IPS DF 4.7 (cell line): Measurements from ENCODE around the gene ARID5A.
"Not testable (repeated sequence)": the region's sequence is repeated elsewhere in the genome, so short reads cannot be mapped to it uniquely, and the experiment has no call there.

Source experiments
- DNase-seq: peaks from one replicate; pipeline ENCODE4 v3.0.0-alpha.2; 2013; ENCODE audit warnings: low spot score; ENCODE audit errors: extremely low read depth

ARID5A gene

DNA sequence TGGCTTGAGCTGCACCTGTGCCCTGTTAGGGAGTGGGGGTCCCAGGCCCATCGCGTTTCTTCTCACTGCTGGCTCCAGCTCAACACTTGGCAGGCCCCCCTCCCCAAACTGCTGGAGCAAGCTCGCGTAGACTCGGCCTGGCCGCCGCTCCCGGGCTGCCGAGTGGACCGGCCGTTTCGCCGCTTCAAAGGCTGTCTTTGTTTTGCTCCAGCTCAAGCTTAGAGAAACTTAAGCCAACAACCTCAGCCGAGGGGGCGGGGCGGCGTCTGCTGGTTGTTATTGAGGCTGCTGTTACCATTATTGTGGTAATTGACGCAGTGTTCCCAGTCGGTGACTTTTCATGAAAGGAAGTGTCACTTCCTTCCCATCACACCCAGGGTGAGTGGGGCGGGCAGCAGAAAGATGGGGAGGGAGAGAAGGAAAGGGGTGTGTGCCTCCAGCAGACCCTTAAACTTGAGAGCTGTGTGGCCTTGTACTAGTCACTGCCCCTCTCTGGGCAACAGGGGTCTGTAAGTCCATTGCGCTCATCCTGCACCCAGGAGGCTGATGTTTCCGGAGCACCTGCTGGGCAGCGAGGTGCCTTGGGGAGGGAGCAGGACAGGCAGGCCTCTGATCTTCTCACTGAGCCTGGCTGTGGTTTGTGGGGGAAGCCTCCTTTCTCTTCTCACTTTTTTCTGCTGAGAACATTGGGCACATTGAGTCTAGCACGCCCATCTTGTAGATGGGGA is 2.1 kb downstream of the ARID5A start:
- DNase-seq: no peak

DNA sequence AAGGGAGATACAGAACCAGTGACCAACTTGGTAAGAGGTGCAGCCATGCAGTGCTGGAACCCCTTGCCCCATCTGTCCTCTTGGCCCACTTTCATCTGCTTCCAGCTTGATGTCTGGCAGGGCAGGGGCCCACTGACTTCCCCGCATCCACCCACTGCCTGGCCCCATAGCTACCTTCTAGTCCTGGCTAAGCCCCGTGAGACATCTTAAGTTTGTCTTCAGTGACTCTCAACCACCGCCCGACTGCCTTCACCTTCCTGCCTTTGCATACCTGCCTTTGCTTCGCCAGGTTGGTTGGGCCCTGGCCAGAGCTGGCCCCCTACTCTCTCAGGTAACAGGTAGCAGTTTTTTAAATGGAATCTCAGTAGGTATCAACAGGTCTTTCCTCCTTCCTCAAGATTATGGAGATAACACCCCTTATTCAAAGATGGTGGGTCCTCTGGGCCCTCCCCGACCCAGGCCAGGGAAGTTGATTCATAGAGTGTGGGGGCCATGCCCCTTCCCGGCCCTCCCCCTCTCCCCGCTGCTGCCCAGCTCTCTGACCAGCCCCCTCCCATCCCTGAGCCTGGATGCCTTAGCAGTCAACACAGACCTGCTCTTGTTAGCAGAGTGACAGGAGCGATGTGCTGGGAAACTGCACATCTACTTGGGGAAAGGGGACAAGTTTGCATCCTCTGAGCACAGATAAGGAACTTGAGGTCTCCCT is 2.8 kb downstream of the ARID5A start:
- no peak for DNase-seq

DNA sequence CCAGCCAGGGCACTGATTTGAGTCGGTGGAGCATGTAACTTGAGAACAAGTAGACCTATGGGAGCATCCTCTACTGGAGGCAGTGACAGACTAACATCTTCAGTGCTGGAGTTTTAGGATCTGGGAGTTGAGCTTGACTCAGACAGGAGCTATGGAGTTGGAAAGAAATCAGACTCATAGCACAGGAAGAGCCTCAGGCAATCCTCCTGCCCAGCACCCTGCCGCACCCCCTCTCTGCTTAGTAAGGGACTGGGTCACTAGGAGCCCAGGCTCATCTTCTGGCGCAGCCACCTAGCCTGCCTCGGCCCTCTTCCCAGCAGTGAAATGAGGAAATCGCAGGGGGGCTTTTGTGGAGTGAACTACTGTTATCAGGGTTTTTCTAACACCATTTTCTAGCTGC is 3.6 kb downstream of the ARID5A start:
- DNase-seq: no peak

- DNase-seq: no peak
Observed at GRCh38 chr2:96541398-96542152, 5.0 kb downstream of the ARID5A start.

DNA sequence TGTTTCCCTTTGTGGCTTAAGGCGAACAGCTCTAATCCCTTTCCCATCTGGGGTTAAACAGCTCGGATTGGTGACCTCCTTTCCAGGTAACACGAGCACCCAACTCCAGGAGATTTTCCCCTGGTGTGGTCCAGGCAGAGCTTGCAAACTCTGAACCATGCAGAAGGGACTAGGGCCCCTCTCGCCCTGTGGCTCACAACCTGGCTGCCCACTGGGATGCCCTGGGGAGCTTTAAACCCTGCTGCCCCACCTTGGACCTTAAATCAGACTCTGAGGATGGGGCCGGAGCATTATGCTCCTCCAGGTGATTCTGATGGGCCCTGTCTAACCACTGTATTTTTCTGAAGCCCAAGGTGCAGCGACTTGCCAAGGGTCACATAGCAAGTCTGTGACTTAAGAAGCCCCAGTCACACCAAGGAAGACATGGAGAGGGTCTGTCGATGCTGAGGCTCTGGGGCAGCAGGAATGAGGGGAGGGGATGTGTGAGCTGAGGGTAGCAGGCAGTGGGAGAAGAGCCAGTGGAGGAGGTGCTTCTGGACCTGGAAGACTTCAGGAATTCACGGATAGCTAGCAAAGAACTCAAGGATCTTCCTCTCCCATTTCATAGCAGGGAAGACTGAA is 5.9 kb downstream of the ARID5A start:
- DNase-seq: no peak

GRCh38 chr2:96546321-96546720 is 9.8 kb downstream of the ARID5A start:
- no peak for DNase-seq

- DNase-seq: no peak
Observed at GRCh38 chr2:96546797-96547196, 10.2 kb downstream of the ARID5A start.

GRCh38 chr2:96547203-96547641 is 10.7 kb downstream of the ARID5A start:
- no peak for DNase-seq

DNA sequence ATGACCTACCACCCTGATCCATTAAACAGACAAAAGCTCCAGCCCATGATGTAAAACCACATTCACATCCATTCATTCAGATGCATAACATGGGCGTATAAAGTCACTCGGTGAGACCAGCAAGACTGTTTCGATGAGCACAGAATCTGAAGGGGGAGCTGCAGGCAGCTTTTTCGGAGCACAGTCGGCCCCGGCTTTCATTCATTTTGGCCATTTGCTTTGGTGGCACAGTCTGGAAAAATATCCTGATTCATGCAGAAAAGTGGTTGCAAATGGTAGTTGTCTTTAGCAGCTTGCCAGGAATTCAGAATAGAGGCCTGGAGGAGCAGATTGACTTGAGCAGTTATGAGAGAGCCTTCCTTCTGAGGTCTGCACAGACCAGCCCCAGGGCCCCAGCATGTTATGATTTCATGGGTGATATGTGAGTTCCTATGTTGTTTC is 11.2 kb downstream of the ARID5A start:
- no peak for DNase-seq

DNA sequence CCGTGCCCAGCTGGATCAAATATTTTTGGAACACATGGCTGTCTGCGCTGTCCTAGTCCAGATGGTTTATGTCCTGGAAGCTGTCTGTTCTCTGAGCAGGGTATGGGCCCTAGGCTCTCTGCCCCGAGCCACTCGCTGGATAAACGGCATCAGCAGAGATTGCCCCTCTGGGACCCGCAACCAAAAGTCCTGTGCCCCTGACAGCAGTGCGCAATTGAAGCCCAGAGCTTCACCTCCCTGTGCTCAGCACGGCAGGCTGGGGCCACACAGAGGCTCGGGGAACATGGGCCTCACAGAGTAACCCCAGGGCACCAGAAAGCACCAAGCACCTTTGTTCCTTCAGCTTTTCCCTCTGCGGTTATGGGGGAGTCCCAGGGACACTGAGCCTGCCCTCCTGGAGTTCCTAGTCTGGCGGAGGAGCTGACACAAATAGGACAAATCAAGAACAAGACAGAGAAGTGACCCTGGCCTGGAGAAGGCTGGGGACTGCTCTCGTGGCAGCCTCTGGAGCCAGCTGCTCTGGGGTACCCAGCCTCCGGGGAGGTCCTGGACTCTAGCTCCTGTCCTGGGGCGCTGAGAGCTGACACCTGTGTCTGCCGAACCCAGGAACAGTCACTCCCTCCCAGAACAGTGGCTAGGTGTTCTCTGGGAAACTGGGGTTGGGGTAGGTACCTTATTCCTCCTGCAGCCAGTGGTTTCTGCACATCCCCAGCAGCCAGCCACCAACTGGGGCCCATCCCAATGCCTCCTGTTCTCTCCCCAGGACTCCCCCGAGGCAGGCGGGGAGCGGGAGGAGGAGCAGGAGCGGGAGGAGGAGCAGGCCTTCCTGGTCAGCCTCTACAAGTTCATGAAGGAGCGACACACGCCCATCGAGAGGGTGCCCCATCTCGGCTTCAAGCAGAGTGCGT is 12.3 kb downstream of the ARID5A start:
- no peak for DNase-seq

DNA sequence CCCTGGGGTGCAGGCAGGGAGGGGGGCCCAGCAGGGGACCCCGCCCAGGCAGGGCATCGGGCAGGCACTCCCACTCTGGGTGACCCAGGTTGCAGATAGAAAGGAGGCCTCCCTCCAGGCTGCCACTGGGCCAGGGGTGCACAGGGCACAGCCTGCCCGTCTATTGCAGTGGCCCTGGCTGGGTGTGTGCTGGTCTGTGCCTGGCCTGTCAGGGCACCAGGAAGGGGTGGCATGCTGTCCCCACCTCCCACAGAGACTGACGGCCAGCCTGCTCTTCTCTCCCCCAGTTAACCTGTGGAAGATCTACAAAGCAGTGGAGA is 12.9 kb downstream of the ARID5A start:
- DNase-seq: no peak

- DNase-seq: no peak
Observed at GRCh38 chr2:96549967-96550786, 13.6 kb downstream of the ARID5A start.

GRCh38 chr2:96550787-96551604 is 14.4 kb downstream of the ARID5A start:
- no peak for DNase-seq

GRCh38 chr2:96551605-96552314 is 15.2 kb downstream of the ARID5A start:
- DNase-seq: no peak

DNA sequence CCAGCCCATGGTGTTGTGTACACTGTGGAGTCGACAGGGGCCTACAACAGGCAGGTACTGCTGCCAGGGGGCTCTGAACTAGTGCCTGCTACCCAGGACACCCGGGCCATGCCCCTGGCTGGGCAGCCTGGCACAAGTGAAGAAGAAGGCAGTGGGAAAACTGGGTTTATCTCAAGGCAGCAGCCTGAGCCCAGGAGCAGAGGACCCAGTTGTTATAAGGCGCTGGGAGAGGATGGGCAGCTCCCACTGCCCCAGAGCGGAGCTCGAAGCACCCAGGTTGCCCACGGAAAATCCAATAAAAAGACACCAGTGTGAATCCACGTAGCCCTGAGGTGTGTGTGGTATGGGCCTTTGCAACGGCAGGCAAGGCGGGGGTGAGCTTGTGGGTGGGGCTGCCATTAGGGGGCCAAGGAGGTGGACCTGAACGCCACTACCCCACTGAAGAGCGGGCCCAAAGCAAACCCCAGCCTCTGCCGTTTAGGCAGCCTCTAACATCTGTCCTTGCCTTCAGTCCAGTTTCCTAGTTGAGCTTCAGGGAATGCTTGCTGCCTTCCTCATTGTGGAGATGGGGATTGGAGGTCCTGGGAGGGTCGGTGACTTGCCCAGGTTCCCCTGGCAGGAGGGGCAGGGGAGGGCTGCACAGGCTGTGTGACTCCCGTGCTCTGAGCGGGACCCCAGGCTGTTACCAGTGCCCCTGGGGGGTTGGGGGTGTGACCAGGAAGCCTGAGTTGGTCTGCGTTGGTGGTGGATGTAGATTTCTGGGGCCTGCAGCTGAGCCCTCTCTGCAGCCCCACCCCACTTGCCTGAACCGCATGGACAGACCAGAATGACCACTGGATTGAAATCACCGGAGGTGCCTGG is 16.0 kb downstream of the ARID5A start:
- DNase-seq: no peak

DNA sequence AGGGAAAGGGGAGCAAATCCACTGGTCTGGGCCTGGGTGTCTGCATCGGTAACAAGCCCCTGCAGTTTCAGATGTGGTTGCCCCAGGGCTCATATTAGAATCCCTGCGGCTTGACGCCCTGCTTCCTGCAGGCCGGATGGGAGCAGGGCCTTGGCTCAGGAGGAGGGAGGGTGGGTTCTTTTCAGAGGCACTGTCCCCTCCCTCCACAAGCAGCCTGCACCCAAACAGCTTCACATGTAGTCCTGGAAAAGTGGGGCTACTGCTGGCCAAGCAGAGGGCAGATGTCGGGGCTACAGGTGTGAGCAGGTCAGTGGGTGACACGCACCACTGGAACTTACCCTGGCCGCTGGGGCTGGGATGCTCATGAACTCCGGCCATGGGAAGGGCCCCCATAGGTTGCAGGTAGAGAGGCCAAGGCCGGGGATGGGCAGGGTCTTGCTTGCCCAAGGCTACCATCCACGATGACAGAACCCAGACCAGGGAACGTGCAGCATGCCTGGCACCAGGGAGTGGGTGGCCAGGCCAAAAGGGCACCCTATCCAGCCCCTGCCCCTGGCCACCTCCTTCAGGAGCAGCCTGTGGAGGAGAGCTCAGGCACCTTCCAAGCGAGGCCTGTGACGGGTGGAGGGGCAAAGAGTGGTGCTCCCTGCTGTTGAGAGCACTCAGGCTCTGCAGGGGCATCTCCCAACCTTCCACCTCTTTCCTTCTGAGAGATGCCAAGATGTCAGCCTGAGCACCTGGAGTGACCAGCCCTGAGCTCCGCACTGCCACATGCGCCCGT is 16.8 kb downstream of the ARID5A start:
- DNase-seq: no peak

GRCh38 chr2:96553957-96554292 is 17.4 kb downstream of the ARID5A start:
- DNase-seq: not testable (repeated sequence)
